Measurements from ENCODE around the gene TRPV5. TPM values are rescaled to one million over a fixed set of nuclear protein-coding genes. Genes with fewer than 3 reads are reported as not detected.

Gene TRPV5
- polyA plus RNA-seq, 6 donors from 2014 or later, result not detected

DNA sequence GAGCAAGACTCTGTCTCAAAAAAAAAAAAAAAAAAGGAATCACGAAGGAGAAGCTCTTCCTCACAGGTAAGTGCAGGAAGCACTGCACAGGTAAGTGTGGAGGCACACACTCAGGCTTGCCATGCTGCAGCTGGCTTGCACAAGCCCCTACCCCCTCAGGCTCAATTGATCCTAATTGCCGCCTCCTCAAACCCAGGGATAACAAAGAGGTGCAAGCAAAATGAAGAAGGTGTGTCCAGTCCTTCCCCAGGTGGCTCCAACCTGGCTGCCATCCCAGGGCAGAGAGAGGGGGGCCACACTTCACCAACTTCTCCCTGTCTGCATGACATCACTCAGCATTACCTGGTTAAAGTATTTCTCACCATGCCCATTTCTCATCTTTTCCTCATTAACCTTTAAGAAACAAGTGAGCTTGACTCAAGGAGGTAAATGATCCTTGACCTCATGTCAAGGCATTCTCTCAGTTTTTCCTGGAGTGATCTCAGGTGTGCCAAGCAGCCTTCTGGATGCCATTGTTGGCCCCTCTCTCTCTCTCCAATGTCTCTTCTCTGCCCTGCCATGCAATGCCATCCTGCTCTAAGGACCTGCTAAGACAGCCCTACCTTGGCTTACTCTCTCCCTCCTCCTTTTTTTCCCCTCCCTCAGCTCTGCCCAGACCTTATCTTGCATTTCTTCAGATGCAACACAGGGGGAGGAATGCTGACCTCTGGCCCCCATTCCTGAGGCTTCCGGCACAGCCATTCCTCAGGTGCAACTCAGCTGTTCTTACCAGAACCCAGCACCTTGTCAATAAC is 35.0 kb downstream of the TRPV5 start:
- ATAC-seq (ENCODE audit: low read depth in 2 of 2) (no peak), DNase-seq (no peak)
- Mint-ChIP-seq H3K9me3 (peaks cover 0 to 6% (median 2%) of the 10 kb centered on the region in 7 donors), H3K4me1 (no peaks in the 10 kb centered on the region), H3K27ac (no peak overlapping the region), H3K36me3 (peaks cover 0 to 3% of the 10 kb centered on the region in 2 donors), H3K27me3 (peaks cover 36 to 45% (median 40%) of the 10 kb centered on the region in 3 donors), H3K4me3 (no peak overlapping the region)

GRCh38 chr7:142897691-142898090 is 35.9 kb downstream of the TRPV5 start:
- ATAC-seq (ENCODE audit: low read depth in 2 of 2) (no peak), DNase-seq (no peak)
- H3K36me3 Mint-ChIP-seq, result no peaks in the 10 kb centered on the region
- H3K27ac Mint-ChIP-seq, result no peak overlapping the region
- H3K4me1 Mint-ChIP-seq, result no peaks in the 10 kb centered on the region
- H3K4me3 Mint-ChIP-seq, result no peak overlapping the region
- peaks cover 0 to 2% (median 0%) of the 10 kb centered on the region in 7 donors for H3K9me3 Mint-ChIP-seq
- H3K27me3 Mint-ChIP-seq, result peaks cover 36 to 45% (median 40%) of the 10 kb centered on the region in 3 donors

GRCh38 chr7:142896741-142897379 is 36.7 kb downstream of the TRPV5 start:
- H3K27me3 Mint-ChIP-seq, result peaks cover 36 to 50% (median 47%) of the 10 kb centered on the region in 3 donors
- no peak for ATAC-seq (ENCODE audit: low read depth in 2 of 2)
- no peaks in the 10 kb centered on the region for H3K4me1 Mint-ChIP-seq
- no peak overlapping the region for H3K4me3 Mint-ChIP-seq
- H3K36me3 Mint-ChIP-seq, result no peaks in the 10 kb centered on the region
- H3K9me3 Mint-ChIP-seq, result peaks cover 0 to 2% (median 0%) of the 10 kb centered on the region in 7 donors
- no peak for DNase-seq
- H3K27ac Mint-ChIP-seq, result peak overlapping the region in 3 of 6 donors; percentile 60 to 83 (median 64)

GRCh38 chr7:142896151-142896550 is 37.4 kb downstream of the TRPV5 start:
- Mint-ChIP-seq H3K4me3 (no peak overlapping the region), H3K27ac (peak overlapping the region in 1 of 6 donors; percentile 60), H3K4me1 (peaks cover 0 to under 1% (median 0%) of the 10 kb centered on the region in 3 donors), H3K27me3 (peaks cover 37 to 58% (median 53%) of the 10 kb centered on the region in 3 donors), H3K36me3 (no peaks in the 10 kb centered on the region), H3K9me3 (no peaks in the 10 kb centered on the region)
- DNase-seq (no peak), ATAC-seq (ENCODE audit: low read depth in 2 of 2) (no peak)

GRCh38 chr7:142894985-142895593 is 38.5 kb downstream of the TRPV5 start:
- Mint-ChIP-seq H3K4me1 (peaks cover 0 to 6% (median 6%) of the 10 kb centered on the region in 3 donors), H3K36me3 (no peaks in the 10 kb centered on the region), H3K4me3 (no peak overlapping the region), H3K27me3 (peaks cover 41 to 62% (median 58%) of the 10 kb centered on the region in 3 donors), H3K9me3 (peaks cover 0 to 4% (median 0%) of the 10 kb centered on the region in 7 donors), H3K27ac (no peak overlapping the region)
- DNase-seq (no peak), ATAC-seq (ENCODE audit: low read depth in 2 of 2) (no peak)

GRCh38 chr7:142894112-142894984 is 39.2 kb downstream of the TRPV5 start:
- Mint-ChIP-seq H3K27me3 (peaks cover 41 to 60% (median 53%) of the 10 kb centered on the region in 3 donors), H3K36me3 (no peaks in the 10 kb centered on the region)
- no peak for ATAC-seq (ENCODE audit: low read depth in 2 of 2)

GRCh38 chr7:142892951-142893350 is 40.6 kb downstream of the TRPV5 start:
- peaks cover 0 to 6% (median 6%) of the 10 kb centered on the region in 3 donors for H3K4me1 Mint-ChIP-seq
- H3K27me3 Mint-ChIP-seq, result peaks cover 38 to 56% (median 45%) of the 10 kb centered on the region in 3 donors
- H3K4me3 Mint-ChIP-seq, result no peak overlapping the region
- H3K36me3 Mint-ChIP-seq, result no peaks in the 10 kb centered on the region
- H3K9me3 Mint-ChIP-seq, result peaks cover 0 to 4% (median 0%) of the 10 kb centered on the region in 7 donors
- ATAC-seq (ENCODE audit: low read depth in 2 of 2) (no peak), DNase-seq (no peak)
- H3K27ac Mint-ChIP-seq, result no peak overlapping the region

More at GRCh38 chr7:142894112-142894984, 39.2 kb downstream of the TRPV5 start:
- DNase-seq, result no peak
- Mint-ChIP-seq H3K27ac (no peak overlapping the region), H3K4me3 (no peak overlapping the region), H3K9me3 (peaks cover 0 to 4% (median 0%) of the 10 kb centered on the region in 7 donors), H3K4me1 (peaks cover 0 to 6% (median 6%) of the 10 kb centered on the region in 3 donors)

DNA sequence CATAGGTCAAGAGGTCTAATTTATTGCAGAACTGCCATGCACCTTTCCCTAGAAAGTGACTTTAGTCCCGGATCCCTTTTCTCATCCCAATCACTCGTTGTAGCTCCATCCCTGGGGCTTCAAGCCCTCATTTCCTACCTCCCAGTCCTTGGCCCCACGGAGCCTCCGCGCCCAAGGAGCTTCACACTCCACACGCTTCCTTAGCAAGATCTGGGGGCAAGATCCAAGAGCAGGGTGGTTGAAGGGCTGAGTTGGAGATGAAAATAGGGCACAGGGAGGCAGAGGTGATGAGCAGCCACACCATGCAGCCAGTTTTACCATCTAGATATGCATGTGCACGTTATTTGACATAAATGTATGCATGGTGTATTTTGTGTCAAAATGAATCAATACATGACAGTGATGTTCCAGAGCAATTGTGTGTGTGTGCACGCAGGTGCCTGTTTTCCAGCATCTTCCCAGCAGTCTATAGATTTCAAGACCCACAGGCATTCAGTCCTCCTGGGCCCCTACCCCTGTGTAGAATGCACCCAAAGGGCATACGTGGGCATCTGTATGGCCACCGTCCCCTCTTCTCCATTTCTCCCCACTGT is 42.0 kb downstream of the TRPV5 start:
- Mint-ChIP-seq H3K27ac (no peak overlapping the region), H3K4me1 (peaks cover 0 to 6% (median 6%) of the 10 kb centered on the region in 3 donors), H3K36me3 (no peaks in the 10 kb centered on the region), H3K9me3 (peaks cover 0 to 4% (median 0%) of the 10 kb centered on the region in 7 donors), H3K27me3 (peaks cover 30 to 51% (median 37%) of the 10 kb centered on the region in 3 donors), H3K4me3 (no peak overlapping the region)
- DNase-seq (no peak), ATAC-seq (ENCODE audit: low read depth in 2 of 2) (no peak)

DNA sequence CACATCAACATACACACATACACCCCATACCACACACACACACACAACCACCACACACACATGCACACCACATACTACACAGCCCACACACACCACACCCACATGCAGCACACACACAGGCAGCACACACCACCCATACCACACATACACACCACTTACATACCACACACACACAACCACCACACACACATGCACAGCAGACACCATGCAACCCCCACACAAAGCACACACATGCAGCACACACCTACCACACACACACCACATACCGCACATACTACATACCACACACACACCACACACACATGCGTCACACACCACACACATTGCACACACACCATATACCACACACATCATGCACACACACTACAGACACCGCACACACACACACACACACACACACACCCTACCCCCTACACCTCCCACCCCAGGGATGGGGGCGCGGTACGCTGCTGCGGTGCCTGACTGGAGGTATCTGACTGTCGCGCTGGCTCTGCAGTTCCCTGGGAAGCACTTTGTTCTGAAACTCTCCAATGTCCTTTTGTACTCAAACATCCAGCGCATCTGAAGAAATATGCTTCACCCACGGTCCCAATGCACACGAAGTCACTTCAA is 42.6 kb downstream of the TRPV5 start:
- no peak overlapping the region for H3K27ac Mint-ChIP-seq
- no peak for ATAC-seq (ENCODE audit: low read depth in 2 of 2)
- H3K27me3 Mint-ChIP-seq, result peaks cover 24 to 45% (median 31%) of the 10 kb centered on the region in 3 donors
- peaks cover 0 to 6% (median 6%) of the 10 kb centered on the region in 3 donors for H3K4me1 Mint-ChIP-seq
- H3K9me3 Mint-ChIP-seq, result peaks cover 0 to 4% (median 0%) of the 10 kb centered on the region in 7 donors
- H3K36me3 Mint-ChIP-seq, result no peaks in the 10 kb centered on the region
- no peak for DNase-seq
- H3K4me3 Mint-ChIP-seq, result no peak overlapping the region

DNA sequence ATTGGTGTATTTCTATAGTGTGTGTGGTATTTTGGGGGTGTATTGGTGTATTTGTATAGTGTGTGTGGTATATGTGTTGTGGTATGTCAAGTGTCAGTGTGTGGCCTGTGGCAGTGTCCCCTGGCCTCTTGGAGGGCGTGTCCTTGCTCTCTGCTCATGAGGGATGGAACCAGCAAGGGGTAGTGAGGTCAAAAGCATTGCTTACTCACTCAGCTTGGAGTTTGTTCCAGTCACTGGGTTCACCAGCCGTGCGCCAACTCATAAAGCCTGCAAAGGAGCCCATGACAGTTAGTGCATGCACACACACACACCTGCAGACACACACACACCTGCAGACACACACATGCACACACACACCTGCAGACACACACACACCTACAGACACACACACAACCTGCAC is 43.7 kb downstream of the TRPV5 start:
- Mint-ChIP-seq H3K27ac (no peak overlapping the region), H3K27me3 (peaks cover 24 to 43% (median 30%) of the 10 kb centered on the region in 3 donors), H3K36me3 (no peaks in the 10 kb centered on the region)

DNA sequence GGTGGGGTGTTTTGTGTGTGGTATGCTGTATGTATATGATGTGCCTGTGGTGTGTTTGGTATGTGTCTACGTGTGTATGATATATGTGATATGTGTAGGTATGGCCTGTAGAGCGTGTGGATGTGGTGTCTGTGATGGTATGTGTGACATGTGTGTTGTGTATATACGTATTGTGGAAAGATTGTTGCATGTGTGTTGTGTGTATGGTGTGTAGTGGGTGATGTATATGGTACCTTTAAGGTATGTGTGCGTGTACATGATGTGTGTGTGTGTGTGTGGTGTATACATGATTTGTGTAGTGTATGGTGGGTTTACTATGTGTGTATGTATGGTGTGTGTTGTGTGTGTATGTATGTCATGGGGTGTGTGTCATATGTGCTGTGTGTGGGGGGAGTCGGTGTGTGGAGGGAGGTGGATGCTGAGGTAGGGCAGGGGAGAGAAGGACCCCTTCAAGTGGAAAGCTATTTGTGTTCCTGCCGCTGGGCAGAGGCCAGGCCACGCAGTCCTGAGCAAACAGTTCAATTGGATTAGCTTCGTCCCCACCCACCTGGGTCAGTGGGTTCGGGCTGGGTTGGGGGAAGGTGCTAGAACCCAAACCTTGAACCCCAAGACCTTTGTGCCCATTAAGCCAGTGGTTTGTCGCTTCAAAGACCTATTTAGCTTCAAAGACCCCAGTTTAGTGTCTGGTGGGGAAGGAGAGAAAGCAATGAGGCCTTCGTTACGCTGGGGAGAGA is 46.1 kb downstream of the TRPV5 start:
- Mint-ChIP-seq H3K27me3 (peaks cover 17 to 35% (median 25%) of the 10 kb centered on the region in 3 donors), H3K9me3 (peaks cover 0 to 4% (median 0%) of the 10 kb centered on the region in 7 donors), H3K4me1 (peaks cover 0 to 6% (median 6%) of the 10 kb centered on the region in 3 donors), H3K27ac (no peak overlapping the region), H3K36me3 (no peaks in the 10 kb centered on the region), H3K4me3 (no peak overlapping the region)
- DNase-seq (no peak), ATAC-seq (ENCODE audit: low read depth in 2 of 2) (no peak)

More for the DNA sequence above, 43.7 kb downstream of the TRPV5 start:
- no peak overlapping the region for H3K4me3 Mint-ChIP-seq
- H3K9me3 Mint-ChIP-seq, result peaks cover 0 to 4% (median 0%) of the 10 kb centered on the region in 7 donors
- DNase-seq, result no peak
- no peak for ATAC-seq (ENCODE audit: low read depth in 2 of 2)
- peaks cover 0 to 6% (median 6%) of the 10 kb centered on the region in 3 donors for H3K4me1 Mint-ChIP-seq
